ENCODE measurements around the gene PFDN6. TPM values are rescaled to one million over a fixed set of nuclear protein-coding genes. Genes with fewer than 3 reads are reported as not detected.
A peak's percentile ranks its signal among the peaks of the same experiment; 100 is the strongest.

PFDN6 gene
- total and polyA plus RNA-seq, 9 of the 15 experiments (the other 6 are each of a cell fraction or from before 2014, with no cell fraction given) = 6.8 to 475 (median 216) TPM

DNA sequence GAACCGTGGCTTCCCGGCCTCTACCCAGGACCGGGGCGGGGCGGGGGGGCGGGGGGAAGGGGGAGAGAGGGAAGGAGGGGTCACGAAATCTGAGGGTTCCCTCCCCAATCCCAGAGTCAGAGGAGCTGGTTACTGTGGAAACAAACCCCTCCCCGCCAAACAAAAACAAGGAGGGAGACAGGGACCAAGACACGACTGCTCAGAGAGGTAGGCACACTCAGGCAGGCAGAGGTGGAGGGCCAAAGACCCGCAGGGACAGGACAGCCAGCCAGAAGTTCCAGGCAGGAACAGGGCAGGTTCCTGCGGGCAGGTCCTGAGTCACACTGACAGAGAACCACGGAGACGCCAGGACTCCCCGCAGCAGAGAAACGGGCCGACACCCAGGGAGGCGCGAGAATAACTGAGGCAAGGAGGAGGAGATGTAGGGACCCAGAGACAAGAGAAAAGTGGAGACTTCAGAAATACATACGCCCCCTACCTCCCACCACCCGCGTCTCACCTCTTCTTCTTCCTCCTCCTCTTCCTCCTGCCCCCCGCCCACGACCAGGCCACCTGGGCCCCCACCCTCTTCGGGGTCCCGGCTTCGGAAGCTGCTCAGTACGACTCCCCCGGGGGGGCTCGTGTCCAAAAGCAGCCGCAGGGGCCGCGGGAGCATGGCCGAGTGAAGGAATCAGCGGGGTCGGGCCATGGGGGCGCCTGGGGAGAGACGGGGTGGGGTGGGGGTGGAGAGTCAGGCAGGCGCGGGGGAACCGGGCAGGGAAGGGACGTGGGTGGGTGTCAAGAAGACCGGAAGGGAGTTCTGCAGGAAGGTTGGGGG is 8.8 kb downstream of the PFDN6 start (continued):
- TF ChIP-seq MXI1 (IDR thresholded peaks at IDR 0.05; ENCODE audit: low read depth, low read length) (peak; percentile 18; the same call in 1 of the 2 replicates), CCNT2 (IDR thresholded peaks at IDR 0.05; ENCODE audit: borderline replicate concordance, extremely low read depth, insufficient read length, low read depth, low read length) (peak; percentile 1), CHD2 (IDR thresholded peaks at IDR 0.05; ENCODE audit: low read depth, low read length) (peak; percentile 33; the same call in 1 of the 2 replicates), HDAC2 (IDR thresholded peaks at IDR 0.05) (peak; percentile 73), U2AF2 (optimal IDR thresholded peaks at IDR 0.05; ENCODE audit: low read depth, low read length) (no peak), TAF15 (IDR thresholded peaks at IDR 0.05; ENCODE audit: low read depth, low read length) (no peak), CREB1 (IDR thresholded peaks at IDR 0.05) (no peak), CREB1 (CRISPR knock-in tag; IDR thresholded peaks at IDR 0.05) (peak; percentile 36; the same call in 1 of the 2 replicates), MYC (IDR thresholded peaks at IDR 0.05; ENCODE audit: low read depth, low read length) (no peak), MYC (CRISPR knock-in tag; IDR thresholded peaks at IDR 0.05; ENCODE audit: borderline replicate concordance, low read depth) (no peak), HSF4 (CRISPR knock-in tag; IDR thresholded peaks at IDR 0.05; ENCODE audit: borderline replicate concordance) (no peak), MTA3 (IDR thresholded peaks at IDR 0.05; ENCODE audit: borderline replicate concordance) (peak; percentile 65; the same call in 1 of the 2 replicates), NR4A1 (CRISPR knock-in tag; IDR thresholded peaks at IDR 0.05) (0 out of 2 replicates have a peak, but pooled peaks have one; percentile 17), NR4A1 (tag; IDR thresholded peaks at IDR 0.05) (no peak), TBL1XR1 (IDR thresholded peaks at IDR 0.05; ENCODE audit: low read length in 2 of 2) (0 out of 4 replicates have a peak, but pooled peaks of 1 of the 2 experiments have one; percentile 6), ZBTB7A (IDR thresholded peaks at IDR 0.05; ENCODE audit: borderline replicate concordance, control insufficient read depth, low read depth, low read length) (peak; percentile 81), CTCFL (IDR thresholded peaks at IDR 0.05; ENCODE audit: borderline replicate concordance, insufficient read depth, low read depth, low read length, poor library complexity, severe bottlenecking) (peak; percentile 55), ZNF609 (CRISPR knock-in tag; IDR thresholded peaks at IDR 0.05; ENCODE audit: borderline replicate concordance) (peak; percentile 46; the same call in 1 of the 2 replicates)
- TF ChIP-seq, protein P1, sequence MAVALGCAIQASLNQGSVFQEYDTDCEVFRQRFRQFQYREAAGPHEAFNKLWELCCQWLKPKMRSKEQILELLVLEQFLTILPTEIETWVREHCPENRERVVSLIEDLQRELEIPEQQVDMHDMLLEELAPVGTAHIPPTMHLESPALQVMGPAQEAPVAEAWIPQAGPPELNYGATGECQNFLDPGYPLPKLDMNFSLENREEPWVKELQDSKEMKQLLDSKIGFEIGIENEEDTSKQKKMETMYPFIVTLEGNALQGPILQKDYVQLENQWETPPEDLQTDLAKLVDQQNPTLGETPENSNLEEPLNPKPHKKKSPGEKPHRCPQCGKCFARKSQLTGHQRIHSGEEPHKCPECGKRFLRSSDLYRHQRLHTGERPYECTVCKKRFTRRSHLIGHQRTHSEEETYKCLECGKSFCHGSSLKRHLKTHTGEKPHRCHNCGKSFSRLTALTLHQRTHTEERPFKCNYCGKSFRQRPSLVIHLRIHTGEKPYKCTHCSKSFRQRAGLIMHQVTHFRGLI (CRISPR knock-in tag; IDR thresholded peaks at IDR 0.05) = no peak

Measured in K562 (cell line).